HG02840 (cell line): ENCODE results near the gene GRM7.

Source experiments
- ATAC-seq: cut with Tn5 transposase; IDR thresholded peaks from one replicate; pipeline ENCODE4 v1.9.1; 2021; ENCODE audit warnings: mild to moderate bottlenecking, moderate library complexity, moderate number of reproducible peaks; ENCODE audit not compliant: unreplicated experiment, low FRiP score

GRM7 gene

GRCh38 chr3:7545334-7545733 lies 684.4 kb downstream of the GRM7 start:
- no peak for ATAC-seq

GRCh38 chr3:7546253-7546652 lies 685.3 kb downstream of the GRM7 start:
- ATAC-seq, result no peak

DNA sequence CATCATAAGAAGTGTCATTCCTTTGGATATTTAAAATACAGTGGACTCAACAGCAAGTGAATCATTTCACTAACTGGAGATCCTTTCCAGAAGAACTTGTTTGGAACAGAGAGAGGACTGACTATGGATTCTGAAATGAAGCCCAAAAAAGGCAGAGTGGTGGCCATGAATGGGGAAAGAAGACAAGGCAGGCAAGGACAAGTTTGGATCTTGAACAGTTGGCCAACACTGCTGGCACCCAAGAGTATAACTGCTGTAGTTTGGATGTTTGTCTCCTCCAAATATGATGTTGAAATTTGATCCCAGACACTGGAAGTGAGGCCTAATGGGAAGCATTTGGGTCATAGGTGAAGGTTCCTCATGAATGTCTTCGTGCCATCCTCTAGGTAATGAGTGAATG lies 686.9 kb downstream of the GRM7 start:
- no peak for ATAC-seq

- ATAC-seq, result no peak
Observed at GRCh38 chr3:7562892-7563291, 702.0 kb downstream of the GRM7 start.

GRCh38 chr3:7565574-7565973 lies 704.7 kb downstream of the GRM7 start:
- ATAC-seq, result no peak

DNA sequence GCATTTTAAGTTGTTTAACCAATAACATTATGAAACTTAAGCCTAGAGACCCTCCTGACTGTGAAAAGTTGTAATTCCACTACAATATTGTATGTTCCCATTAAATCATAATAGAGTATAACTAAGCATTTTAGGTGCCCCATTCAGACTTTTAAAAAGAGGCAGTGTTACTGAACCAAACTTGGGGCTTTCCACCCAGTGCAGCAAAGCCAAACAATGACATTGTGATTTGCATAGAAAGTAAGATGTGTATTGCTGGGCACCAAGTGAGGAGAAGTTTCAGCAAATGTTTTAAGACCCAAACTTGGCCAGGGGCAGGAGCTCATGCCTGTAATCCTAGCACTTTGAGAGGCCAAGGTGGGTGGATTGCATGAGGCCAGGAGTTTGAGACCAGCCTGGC lies 706.2 kb downstream of the GRM7 start:
- no peak for ATAC-seq

DNA sequence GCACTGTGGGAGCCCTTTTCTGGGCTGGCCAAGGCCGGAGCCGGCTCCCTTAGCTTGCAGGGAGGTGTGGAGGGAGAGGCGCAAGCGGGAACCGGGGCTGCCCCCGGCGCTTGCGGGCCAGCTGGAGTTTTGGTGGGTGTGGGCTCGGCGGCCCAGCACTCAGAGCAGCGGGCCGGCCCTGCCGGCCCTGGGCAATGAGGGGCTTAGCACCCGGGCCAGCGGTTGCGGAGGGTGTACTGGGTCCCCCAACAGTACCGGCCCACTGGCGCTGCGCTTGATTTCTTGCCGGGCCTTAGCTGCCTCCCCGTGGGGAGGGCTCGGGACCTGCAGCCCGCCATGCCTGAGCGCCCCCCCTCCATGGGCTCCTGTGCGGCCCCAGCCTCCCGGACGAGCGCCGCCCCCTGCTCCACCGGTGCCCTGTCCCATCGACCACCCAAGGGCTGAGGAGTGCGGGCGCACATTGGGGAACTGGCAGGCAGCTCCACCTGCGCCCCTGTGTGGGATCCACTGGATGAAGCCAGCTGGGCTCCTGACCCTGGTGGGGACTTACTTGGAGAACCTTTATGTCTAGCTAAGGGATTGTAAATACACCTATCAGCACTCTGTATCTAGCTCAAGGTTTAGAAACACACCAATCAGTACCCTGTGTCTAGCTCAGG lies 707.7 kb downstream of the GRM7 start:
- no peak for ATAC-seq

GRCh38 chr3:7573330-7573729 lies 712.4 kb downstream of the GRM7 start:
- ATAC-seq, result no peak

DNA sequence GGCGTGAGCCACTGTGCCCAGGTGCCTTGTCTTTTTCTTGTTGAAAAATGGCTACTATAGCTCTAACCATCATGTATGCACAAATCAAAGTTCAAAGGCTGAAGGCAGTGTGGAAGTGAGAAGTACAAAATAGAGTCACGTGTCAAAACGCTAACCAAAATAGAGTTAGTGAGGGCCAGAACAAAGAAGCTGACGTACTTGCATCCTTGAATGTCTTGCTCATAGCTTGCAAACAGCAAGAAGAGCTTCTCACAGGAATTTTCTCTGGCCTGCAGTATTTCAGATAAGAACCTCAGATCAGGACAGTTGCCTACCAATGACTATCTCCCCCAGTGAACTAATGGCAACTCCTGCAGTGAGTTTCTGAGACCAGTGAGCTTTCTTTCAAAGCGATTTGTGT lies 713.5 kb downstream of the GRM7 start:
- no peak for ATAC-seq

DNA sequence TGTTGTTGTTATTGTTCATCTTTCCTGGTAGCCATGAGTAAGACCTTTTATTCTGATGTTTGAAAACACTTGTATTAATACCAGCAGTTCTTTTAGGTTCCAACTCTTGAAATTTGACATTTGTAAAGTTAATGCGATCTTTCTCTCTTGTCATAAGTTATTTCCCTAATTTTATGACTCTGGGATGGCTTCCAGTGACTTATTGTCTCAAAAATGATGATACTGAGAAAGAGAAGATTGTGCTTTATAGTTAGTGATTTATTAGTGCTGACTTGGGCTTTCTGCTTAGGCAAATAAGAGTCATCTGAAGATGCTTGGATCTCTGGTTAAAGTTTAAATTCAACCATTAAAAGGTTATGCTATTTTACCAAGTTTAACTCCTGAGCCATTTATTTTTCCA lies 715.2 kb downstream of the GRM7 start:
- no peak for ATAC-seq

DNA sequence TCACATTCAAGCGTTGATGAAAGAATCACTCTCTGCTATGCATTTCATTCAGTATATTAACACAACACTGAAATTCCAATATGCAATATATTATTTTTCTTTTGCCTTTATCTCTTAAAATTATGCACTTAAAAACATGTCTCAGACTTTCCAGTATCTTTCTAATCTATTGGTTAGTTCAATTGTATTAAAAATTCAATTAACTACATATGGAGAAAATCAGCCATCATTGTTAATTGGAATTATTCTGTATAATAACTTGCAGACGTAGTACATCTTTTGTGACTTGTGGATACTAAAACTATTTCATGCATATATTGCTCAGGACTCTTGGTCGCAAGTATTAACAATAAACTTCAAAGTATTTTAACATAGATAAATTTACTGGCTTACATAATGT lies 715.6 kb downstream of the GRM7 start:
- no peak for ATAC-seq

GRCh38 chr3:7577513-7577912 lies 716.6 kb downstream of the GRM7 start:
- ATAC-seq, result no peak

DNA sequence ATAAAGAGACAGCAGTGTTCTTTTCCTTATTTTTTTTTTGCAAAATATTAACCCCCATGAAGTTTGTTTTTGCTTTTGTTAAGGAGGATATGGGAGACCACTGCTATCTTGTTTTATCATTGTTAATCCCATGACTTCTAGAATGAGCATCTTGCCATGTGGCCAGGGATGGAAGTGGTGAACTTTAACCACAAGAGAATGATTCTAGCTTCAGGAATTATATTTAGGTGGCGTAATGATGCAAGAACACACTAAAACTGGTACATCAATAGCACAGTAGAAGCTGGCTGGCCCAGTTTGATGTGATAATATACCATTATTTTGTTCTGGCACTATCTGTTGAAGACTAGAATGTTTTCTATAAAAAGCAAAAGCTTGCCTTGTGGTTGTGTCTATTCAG lies 720.9 kb downstream of the GRM7 start:
- no peak for ATAC-seq

DNA sequence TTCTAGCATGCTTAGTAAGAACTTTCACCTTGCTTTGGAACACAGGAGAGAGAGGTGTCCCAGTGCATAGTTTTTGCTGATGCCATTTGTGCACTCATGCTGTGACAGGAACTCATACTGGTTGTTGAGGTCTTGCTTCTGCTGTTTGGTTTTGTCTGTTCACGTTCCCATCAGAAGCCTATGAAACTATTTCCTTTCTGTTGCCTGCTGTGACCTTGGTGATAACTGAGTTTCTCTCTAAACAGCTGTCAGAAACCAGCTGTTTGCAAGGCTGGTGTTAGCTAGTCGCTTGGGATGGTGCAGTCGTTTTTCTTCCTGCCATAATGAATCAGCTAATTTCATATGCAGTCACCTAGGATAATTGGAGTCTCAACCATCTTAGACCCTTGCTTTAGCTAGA lies 724.1 kb downstream of the GRM7 start:
- ATAC-seq, result no peak

GRCh38 chr3:7588236-7588635 lies 727.3 kb downstream of the GRM7 start:
- no peak for ATAC-seq

- no peak for ATAC-seq
Observed at GRCh38 chr3:7589526-7589925, 728.6 kb downstream of the GRM7 start.

DNA sequence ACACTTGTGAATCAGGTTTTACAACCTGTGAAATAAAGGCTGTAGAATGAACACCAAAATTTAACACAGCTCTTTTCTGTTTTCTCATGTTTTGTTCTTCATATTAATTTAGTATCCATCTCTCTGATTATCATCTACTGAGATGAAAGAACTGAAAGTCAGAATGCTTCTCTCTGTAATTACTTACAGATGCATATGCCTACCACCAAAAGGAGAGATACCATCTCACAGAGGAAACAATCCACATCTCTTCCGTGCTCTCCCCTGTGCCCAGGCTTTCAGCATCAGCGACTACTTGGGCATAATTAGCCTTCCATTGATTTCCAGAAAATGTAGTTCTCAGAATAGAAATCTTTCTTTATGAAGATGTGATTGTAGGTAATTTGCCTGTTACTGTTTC lies 741.4 kb downstream of the GRM7 start:
- no peak for ATAC-seq

DNA sequence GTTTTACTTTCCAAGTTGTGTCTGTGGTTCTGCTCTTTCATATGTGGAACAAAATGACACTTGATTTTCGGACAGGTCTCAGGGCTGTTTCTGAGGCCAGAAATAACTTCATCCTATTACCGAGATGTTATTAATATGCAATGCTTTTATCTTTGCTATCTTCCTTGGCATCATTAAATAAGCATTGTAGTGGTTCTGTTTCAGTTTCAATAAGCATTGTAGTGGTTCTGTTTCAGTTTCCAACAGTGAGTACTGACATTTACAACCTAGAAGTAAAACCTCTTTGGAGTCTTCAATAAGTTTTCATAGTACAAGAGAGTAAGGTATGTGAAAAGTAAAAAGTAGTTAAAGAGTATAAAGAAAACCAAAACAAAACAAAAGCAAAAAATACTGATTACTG lies 746.2 kb downstream of the GRM7 start:
- no peak for ATAC-seq

DNA sequence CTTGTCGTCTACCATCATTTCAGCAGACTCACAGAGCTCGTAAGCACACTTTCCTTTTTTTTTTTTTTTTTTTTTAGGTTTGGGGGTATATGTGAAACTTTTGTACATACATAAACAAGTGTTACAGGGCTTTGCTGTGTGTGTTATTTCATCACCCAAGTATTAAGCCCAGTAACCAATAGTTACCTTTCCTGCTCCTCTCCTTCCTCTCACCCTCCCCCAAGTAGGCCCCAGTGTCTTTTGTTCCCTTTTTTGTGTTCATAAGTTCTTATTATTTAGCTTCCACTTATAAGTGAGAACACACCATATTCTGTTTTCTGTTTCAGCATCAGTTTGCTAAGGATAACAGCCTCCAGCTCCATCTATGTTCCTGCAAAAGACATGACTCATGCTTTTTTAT lies 746.8 kb downstream of the GRM7 start:
- ATAC-seq, result no peak

DNA sequence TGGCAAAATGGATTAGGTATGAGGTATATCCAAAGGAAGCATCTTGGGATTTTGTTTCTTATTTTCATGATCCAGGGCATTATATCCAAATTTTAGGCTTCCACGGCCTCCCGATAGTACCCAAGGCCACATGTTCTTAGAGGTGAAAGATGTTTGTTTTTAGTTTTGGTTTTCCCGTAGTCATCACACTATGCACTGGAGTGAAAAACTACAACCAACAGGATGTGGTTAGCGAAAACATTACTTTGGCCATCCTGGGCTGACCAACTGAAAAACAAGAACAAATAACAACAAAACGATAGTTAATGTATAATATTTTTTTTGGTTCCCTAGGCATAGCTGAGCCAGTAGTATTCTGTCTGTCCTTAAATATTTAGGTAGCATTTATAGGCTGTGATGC lies 749.7 kb downstream of the GRM7 start:
- ATAC-seq, result no peak

- ATAC-seq, result no peak
Observed at GRCh38 chr3:7615043-7615442, 754.1 kb downstream of the GRM7 start.

- ATAC-seq, result no peak
Observed at GRCh38 chr3:7618606-7619005, 757.7 kb downstream of the GRM7 start.

DNA sequence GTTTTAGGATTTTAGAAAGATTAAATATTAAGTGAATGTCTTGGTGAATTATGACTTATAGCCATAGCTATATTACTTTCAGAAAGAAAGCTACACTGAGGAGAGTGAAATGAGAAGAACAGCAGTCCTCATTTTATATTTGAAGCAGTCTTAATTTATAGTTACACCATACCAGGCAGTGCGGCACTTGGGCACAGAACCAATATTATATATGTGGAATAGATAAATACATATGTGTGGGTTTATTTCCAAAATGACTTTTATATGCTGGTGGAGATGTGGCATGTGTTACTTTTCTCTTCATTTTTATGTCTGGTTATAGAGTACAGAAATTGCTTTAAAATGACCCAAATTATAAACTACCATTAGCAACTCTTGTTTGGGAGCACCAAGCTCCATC lies 759.5 kb downstream of the GRM7 start:
- no peak for ATAC-seq
